Adipose tissue (tissue), 3 donors: ENCODE measurements around the gene ADCY2. TPM values are rescaled to one million over a fixed set of nuclear protein-coding genes. Genes with fewer than 3 reads are reported as not detected.

ENCODE experiments used
- H3K27ac ChIP-seq: one replicate; pipeline ENCODE4 v1.5.1; 2013; ENCODE audit warnings: low read depth, low read length
- WGBS, 3 donors: extraction: QIAGEN DNeasy Blood & Tissue Kit; methylation state at CpG; one replicate each; pipeline ENCODE4 v1.1.7; 2013; 5-methylcytosine and 5-hydroxymethylcytosine counted together
- polyA plus RNA-seq, 3 donors: library from polyadenylated mRNA; stranded (reverse); fragments of 200-250 nt; gene quantifications; one replicate each; pipeline ENCODE4 v1.2.3, GENCODE V29; 2013
- donor health status: healthy with polysubstance abuse.
- donor health status: Bipolar disorder and iron deficiency.
- donor health status: healthy.

The ADCY2 gene
- polyA plus RNA-seq, 3 donors: 0.43 to 1.5 (median 0.89) TPM

- H3K27ac ChIP-seq: no peak overlapping the region
- 82 to 93% (median 88%) methylated on average over 1 of the region's 1 CpG for WGBS, 3 donors
Observed at GRCh38 chr5:7668161-7668560, 272.2 kb downstream of the ADCY2 start.

- no peak overlapping the region for H3K27ac ChIP-seq
Observed at GRCh38 chr5:7668627-7669026, 272.7 kb downstream of the ADCY2 start.

DNA sequence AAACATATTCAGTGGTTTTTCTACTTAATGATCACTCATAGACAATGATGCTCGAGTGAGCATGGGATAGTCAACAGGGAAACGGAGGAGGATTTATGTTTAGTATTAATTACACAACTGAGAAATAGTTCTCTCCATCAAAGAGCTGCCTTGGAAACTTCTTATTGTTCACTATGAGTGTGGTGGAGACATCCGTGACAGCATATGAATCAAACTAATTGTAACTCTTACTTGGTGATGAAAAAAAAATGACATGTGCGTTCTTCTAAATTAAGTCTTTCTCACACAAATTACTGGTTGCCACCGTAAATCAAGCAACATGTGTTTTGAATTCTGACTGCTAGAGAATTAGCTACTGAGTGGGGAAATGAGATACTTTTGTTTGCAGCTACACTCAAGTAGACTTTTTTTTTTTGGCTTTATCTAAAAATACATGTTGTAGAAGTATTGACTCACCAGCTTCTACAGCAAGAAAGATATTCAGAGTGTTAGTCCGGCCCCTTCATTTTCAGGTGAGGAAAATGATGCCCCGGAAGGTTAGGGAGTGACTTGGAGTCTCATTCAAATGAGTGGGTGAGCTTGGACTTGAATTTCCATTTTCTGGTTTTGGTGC lies 275.5 kb downstream of the ADCY2 start:
- 69 to 72% (median 70%) methylated on average over 7 of the region's 7 CpGs for WGBS, 3 donors

DNA sequence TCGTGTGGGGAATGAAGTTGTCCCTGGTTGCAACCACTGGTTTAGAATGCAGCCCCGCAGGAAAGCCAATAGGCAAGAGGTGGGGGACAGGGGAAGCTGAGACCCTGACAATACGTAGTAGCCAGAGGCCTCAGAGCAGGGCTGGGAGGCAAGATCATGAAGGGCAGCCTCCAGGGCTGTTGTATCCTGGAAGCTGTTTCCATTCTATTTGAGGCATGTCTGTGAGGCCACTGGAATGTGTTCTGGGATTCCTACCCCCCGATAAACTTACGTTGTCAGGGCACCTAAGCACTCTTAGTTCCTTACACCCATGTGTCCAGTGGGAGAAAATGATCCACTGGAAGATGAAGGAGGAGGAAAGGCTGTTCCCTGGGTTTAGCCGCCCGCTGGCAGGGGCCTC lies 277.7 kb downstream of the ADCY2 start:
- WGBS, 3 donors: 86 to 90% (median 87%) methylated on average over 7 of the region's 7 CpGs
- H3K27ac ChIP-seq: no peak overlapping the region

More for the DNA sequence above, 275.5 kb downstream of the ADCY2 start:
- no peak overlapping the region for H3K27ac ChIP-seq

DNA sequence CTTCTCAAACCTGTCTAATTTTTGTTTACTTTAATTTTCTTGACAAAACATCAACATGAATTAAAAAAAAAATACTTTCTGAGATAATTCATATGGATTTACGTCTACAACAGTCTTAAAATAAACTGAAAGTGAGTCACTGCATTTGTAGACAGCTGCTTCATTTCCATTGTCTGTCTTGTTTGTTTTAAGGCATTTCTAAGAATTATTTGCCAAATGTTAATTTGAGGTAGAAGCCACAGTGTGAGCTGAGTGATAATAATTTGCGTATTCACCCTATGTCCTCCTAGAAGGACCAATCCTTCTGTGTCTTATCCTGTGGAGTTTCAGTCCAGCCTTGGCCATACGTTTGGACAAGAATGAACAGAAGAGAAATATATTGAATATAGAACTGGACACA lies 280.5 kb downstream of the ADCY2 start:
- H3K27ac ChIP-seq: no peak overlapping the region
- 62 to 71% (median 64%) methylated on average over 3 of the region's 3 CpGs for WGBS, 3 donors

DNA sequence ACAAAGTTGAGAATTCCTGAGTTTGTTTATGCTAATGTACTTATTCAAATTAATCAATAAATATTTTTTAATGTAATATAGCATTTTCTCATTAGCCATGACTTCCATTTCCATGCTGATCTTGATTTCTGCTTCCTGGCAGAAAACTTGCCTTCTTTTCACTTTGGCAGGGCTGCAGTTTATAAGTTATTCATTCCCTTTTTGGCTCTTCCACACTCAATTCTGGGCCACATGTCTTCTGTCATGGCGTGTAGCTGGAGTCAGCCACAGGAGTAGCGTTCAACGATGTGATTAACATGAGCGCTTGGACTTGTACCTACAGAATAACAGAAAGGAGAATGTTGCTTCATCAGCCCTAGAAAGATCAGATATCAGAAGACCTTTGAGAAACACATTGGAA lies 282.1 kb downstream of the ADCY2 start:
- H3K27ac ChIP-seq: no peak overlapping the region
- WGBS, 3 donors: 57 to 70% (median 66%) methylated on average over 4 of the region's 4 CpGs

DNA sequence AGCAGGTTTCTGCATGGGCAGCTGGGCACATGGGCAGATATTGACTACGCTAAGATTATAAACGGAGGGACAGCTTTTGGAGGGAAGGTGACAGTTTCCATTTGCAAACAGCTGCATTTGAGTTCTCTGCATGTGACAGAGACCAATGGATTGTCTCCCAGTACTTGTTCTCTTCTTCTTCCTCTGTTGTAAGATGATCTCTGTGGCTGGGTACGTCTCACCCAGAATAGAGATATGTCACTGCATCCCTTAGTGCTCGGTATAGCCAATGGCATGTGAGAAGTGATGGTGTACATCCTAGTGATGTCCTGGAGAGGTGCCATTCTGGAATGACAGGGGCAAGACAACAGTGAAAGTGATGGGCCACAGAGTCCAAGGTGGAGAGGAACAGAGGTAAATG lies 283.7 kb downstream of the ADCY2 start:
- 68 to 82% (median 80%) methylated on average over 4 of the region's 4 CpGs for whole genome bisulfite sequencing, 3 donors
- H3K27ac ChIP-seq: no peak overlapping the region

DNA sequence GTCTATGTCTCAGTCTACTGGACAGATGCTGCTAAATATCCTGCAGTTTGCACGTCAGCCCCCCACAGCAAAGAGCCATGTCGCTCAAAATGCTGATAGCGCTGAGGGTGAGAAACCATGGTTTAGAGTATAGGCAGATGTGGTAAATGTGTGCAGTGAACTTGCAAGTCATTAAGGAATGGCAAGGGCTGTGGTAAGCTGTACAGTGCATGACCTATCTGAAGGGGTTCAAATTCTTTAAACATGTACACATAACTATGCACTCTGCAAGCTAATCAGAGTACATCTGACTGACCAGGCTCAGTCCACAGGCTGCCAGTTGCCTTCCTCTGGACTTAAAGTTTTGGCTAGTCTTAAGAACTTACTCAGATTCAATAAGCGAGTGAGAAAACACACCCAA lies 284.3 kb downstream of the ADCY2 start:
- H3K27ac ChIP-seq: no peak overlapping the region
- 82 to 84% (median 84%) methylated on average over 4 of the region's 4 CpGs for WGBS, 3 donors

GRCh38 chr5:7682379-7682778 lies 286.4 kb downstream of the ADCY2 start:
- 60 to 77% (median 60%) methylated on average over 3 of the region's 3 CpGs for WGBS, 3 donors
- H3K27ac ChIP-seq: no peak overlapping the region

DNA sequence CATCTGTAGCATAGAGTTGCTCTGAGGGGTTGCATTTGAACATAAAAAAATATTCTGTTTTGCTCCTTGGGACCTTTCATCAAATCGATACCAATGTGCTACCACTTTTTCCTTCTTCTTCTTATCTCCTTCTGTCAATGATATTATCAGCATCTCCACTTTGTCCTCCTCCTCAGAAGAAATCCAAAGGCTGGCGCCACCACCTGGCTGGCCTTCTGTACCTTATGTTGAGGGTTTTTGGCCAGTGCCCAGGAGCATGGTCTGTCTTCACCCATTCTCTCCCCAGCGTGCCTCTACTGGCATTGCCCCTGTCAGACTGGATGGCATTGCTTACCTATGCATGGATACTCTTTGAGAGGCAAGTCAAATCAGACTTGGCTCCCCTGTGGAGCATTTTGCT lies 287.8 kb downstream of the ADCY2 start:
- H3K27ac ChIP-seq: no peak overlapping the region
- 68 to 87% (median 82%) methylated on average over 3 of the region's 3 CpGs for WGBS, 3 donors

DNA sequence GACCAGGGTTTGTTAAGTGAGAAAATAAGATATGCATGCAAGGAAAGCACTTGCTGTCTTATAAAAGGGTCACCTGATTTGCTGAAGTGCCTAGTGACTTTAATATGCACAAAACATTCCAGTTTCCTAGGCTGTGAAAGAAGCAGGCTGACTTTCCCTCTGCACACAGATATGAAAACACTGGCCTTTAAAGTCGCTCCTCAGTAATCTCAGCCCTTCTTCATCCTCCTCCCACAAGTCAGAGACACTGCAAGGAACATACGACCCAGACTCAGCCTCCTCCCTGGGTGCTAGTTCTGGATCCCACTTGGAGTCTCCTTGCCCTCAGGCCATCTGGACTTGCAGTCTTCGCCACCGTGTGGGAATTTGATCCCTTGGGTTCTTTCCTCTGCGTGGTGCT lies 288.9 kb downstream of the ADCY2 start:
- WGBS, 3 donors: 71 to 83% (median 80%) methylated on average over 5 of the region's 5 CpGs
- no peak overlapping the region for H3K27ac ChIP-seq

DNA sequence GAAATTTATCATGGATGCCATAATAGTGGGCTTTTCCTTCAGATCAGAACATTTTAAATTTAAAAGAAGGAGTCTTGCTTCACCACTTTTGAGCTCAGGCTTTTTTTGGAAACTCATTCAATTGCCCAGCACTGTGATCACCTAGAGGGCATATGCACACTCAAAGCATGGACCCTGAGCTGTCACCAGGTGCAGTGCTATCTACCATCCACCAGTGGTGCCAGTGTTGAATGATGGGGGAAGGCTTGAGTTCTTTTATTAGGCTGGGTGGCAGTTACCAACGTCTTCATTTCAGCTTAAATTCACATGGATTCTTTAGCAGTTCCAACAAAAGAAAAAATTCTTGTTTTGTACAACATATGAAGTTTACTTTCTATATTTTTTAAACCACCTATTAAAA lies 290.9 kb downstream of the ADCY2 start:
- 30 to 43% (median 40%) methylated on average over 1 of the region's 1 CpG for WGBS, 3 donors
- H3K27ac ChIP-seq: no peak overlapping the region

DNA sequence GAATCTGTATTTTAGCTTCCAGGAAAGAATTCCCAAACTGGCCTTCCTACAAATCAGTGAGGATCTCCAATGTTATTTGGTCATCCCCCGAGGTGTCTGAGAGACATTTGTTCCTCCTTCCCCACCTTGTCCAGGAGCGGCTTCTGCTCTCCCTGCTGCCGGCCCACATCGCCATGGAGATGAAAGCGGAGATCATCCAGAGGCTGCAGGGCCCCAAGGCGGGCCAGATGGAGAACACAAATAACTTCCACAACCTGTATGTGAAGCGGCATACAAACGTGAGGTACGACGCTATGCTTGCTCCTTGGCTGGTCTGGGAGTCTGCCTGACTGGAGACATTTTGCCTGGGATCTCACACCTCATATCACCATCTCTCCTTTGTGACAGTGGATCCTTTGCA lies 294.6 kb downstream of the ADCY2 start:
- WGBS, 3 donors: 59 to 71% (median 68%) methylated on average over 10 of the region's 10 CpGs
- H3K27ac ChIP-seq: no peak overlapping the region

DNA sequence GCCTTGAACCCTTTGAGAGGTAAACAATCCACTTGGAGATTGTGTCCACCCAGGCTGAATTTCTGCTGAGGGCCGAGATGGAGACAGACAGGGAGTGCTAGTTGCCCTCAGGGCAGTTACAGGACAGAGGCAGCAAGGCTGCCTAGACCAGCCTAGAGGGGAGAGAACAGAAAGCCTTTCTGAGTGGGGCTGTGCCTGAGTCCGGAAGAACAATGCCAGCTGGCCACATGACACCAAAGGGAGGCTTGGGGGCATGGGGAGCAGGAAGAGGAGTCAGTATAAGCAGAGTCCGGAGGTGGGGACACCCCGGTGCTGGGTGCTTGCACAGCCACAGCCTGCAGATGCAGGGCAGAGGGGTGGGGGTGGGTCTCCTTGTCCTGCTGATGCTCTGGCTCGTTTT lies 309.3 kb downstream of the ADCY2 start:
- WGBS, 3 donors: 48 to 58% (median 50%) methylated on average over 5 of the region's 5 CpGs
- H3K27ac ChIP-seq: no peak overlapping the region

DNA sequence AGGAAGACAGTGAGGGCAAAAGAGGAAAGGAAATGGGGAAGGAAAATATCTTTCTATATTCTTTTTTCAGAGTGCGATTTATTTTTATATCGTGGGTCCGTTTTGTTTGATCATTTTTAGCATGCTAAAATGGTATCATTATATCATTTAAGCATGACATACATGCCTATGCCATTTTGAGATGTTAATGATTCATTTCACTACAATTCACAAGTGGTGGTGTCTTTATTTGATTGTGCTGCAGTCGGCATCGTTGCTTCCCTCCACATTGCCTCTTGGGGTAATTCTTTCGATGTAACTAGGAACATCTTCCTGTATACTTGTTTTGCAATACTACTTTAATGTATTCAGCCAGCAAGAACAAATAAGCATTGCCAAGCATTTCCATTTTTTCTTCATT lies 309.8 kb downstream of the ADCY2 start:
- H3K27ac ChIP-seq: no peak overlapping the region
- WGBS, 3 donors: 83 to 86% (median 84%) methylated on average over 6 of the region's 6 CpGs

DNA sequence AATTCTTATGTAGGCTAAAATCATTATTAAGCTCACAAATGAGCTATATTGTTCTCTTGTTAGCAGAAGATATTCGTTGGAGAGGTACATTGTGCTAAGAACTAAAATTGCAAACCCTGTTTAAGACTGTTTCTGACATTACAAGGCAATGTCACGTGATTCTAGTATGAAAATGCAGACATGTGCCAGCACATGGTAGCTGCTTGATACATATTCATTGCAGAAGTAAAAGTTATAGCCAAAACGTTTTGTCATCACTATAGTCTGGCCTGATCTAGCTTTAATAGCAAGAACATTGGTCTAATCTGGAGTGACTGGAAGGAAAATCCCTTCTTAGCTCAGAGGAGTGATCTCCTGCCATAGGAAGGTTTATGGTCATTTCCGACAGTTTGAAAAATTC lies 310.3 kb downstream of the ADCY2 start:
- 49 to 64% (median 60%) methylated on average over 4 of the region's 4 CpGs for WGBS, 3 donors
- H3K27ac ChIP-seq: no peak overlapping the region

GRCh38 chr5:7714119-7714518 lies 318.2 kb downstream of the ADCY2 start:
- H3K27ac ChIP-seq: no peak overlapping the region
- 67 to 80% (median 72%) methylated on average over 6 of the region's 6 CpGs for WGBS, 3 donors

GRCh38 chr5:7714697-7715096 lies 318.8 kb downstream of the ADCY2 start:
- H3K27ac ChIP-seq: no peak overlapping the region

GRCh38 chr5:7717691-7718090 lies 321.8 kb downstream of the ADCY2 start:
- WGBS, 3 donors: 80 to 90% (median 87%) methylated on average over 4 of the region's 4 CpGs

GRCh38 chr5:7728076-7728475 lies 332.1 kb downstream of the ADCY2 start:
- 53 to 71% (median 68%) methylated on average over 4 of the region's 4 CpGs for WGBS, 3 donors
- H3K27ac ChIP-seq: no peak overlapping the region

More at GRCh38 chr5:7717691-7718090, 321.8 kb downstream of the ADCY2 start:
- H3K27ac ChIP-seq: no peak overlapping the region
